ENCODE results near the gene PRDM10. TPM values are rescaled to one million over a fixed set of nuclear protein-coding genes. Genes with fewer than 3 reads are reported as not detected.

PRDM10 gene
- total RNA-seq, 8 experiments from 2014 or later: 4.1 to 12.3 (median 5.3) TPM

DNA sequence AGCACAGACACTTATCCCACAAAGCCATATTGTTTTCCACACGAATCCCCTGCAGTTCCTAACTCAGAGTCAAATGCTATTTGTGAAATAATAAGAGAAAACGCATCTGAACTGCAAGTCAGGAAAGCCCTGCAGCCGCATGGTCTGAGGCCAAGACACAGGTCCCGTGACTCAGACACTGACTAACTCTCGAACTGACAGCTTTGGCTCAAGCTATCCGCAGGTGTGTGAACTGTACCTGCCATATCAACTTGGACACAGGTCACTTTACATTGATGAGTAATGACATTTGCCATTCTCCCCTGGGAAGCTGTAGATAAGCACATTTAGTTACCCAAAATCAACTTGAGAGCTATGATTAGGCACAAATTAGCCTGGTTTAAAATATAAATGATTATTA lies 72.3 kb downstream of the PRDM10 start:
- 58 to 100% (median 82%) methylated on average over 1 to 6 of the region's 6 CpGs; no CpG with 5 or more reads in 2 of the 10 experiments for WGBS, 10 experiments
- in situ Hi-C loops (cut with MboI; ENCODE audit: low pct_unique_long_range_greater_than_20kb in 2 of 9, low sequenced_read_pairs in 9 of 9, unreplicated experiment in 9 of 9): loop anchor here in 3 of 9 experiments (25.0 kb wide), 2 partner anchors 182 to 207 kb away; no protein-coding TSS in a partner anchor

GRCh38 chr11:129929721-129930120 lies 72.9 kb downstream of the PRDM10 start:
- Histone ChIP-seq H3K4me3 (no peak overlapping the region), H3K27ac (no peak overlapping the region), H3K4me1 (replicated peaks in 1 of 2) (no peaks in the 10 kb centered on the region)
- 67 to 100% (median 94%) methylated on average over 1 to 2 of the region's 2 CpGs; no CpG with 5 or more reads in 2 of the 10 experiments for WGBS, 10 experiments
- no peak for ATAC-seq (replicated peaks in 6 of 8)
- in situ Hi-C loops (cut with MboI; ENCODE audit: low pct_unique_long_range_greater_than_20kb in 2 of 9, low sequenced_read_pairs in 9 of 9, unreplicated experiment in 9 of 9): loop anchor here in 5 of 9 experiments (10.0 to 25.0 kb wide), 3 partner anchors 183 to 208 kb away; no protein-coding TSS in a partner anchor

More for the DNA sequence above, 72.3 kb downstream of the PRDM10 start:
- H3K27ac ChIP-seq: no peak overlapping the region
- H3K4me1 ChIP-seq (replicated peaks in 1 of 2): no peaks in the 10 kb centered on the region
- H3K4me3 ChIP-seq: no peak overlapping the region
- no peak for ATAC-seq (replicated peaks in 6 of 8)

GRCh38 chr11:129928923-129929692 lies 73.5 kb downstream of the PRDM10 start:
- 86 to 100% (median 97%) methylated on average over 1 to 3 of the region's 3 CpGs for WGBS, 10 experiments
- ATAC-seq (replicated peaks in 6 of 8): no peak
- H3K4me1 ChIP-seq (replicated peaks in 1 of 2): no peaks in the 10 kb centered on the region
- no peak overlapping the region for H3K4me3 ChIP-seq
- in situ Hi-C loops (cut with MboI; ENCODE audit: low pct_unique_long_range_greater_than_20kb in 2 of 9, low sequenced_read_pairs in 9 of 9, unreplicated experiment in 9 of 9): loop anchor here in 5 of 9 experiments (10.0 to 25.0 kb wide), 3 partner anchors 183 to 208 kb away; no protein-coding TSS in a partner anchor
- H3K27ac ChIP-seq: no peak overlapping the region

GRCh38 chr11:129922674-129923073 lies 80.0 kb downstream of the PRDM10 start:
- Histone ChIP-seq H3K27ac (no peak overlapping the region), H3K4me1 (replicated peaks in 1 of 2) (no peaks in the 10 kb centered on the region), H3K4me3 (no peak overlapping the region)
- WGBS, 10 experiments: 73 to 100% (median 93%) methylated on average over 1 to 5 of the region's 5 CpGs
- ATAC-seq (replicated peaks in 6 of 8): no peak
- in situ Hi-C loops (cut with MboI; ENCODE audit: low pct_unique_long_range_greater_than_20kb in 2 of 9, low sequenced_read_pairs in 9 of 9, unreplicated experiment in 9 of 9): loop anchor here in 5 of 9 experiments (10.0 to 25.0 kb wide), 2 partner anchors 212 to 215 kb away; no protein-coding TSS in a partner anchor

- WGBS, 10 experiments: 84 to 100% (median 95%) methylated on average over 1 to 22 of the region's 22 CpGs
- no peak overlapping the region for H3K27ac ChIP-seq
- in situ Hi-C loops (cut with MboI; ENCODE audit: low pct_unique_long_range_greater_than_20kb in 2 of 9, low sequenced_read_pairs in 9 of 9, unreplicated experiment in 9 of 9): loop anchor here in 3 of 9 experiments (25.0 kb wide), 1 partner anchor 219 kb away; no protein-coding TSS in a partner anchor
- no peak overlapping the region for H3K4me3 ChIP-seq
- H3K4me1 ChIP-seq (replicated peaks in 1 of 2): no peaks in the 10 kb centered on the region
- ATAC-seq (replicated peaks in 6 of 8): no peak
These were observed 84.3 kb downstream of the PRDM10 start for GRCh38 chr11:129918361-129918760.

DNA sequence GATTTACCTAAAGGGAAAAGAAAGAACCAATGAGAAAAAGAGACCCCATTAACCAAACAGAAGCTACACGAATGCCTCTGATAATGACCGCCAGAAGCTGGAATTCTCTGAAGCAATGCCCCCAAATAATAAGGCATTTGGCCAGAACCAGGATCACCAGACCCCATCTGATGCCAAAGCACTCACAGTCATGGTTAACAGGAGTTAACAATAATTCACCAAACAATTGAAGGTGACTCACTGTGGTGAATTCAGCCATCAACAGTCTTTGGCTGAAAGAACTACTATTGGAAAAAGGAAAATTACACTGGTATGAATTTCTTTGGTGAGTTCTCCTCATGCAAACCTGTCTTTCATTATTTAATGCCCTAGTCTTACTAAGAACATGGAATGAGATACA lies 85.4 kb downstream of the PRDM10 start:
- in situ Hi-C loops (cut with MboI; ENCODE audit: low pct_unique_long_range_greater_than_20kb in 2 of 9, low sequenced_read_pairs in 9 of 9, unreplicated experiment in 9 of 9): loop anchor here in 3 of 9 experiments (25.0 kb wide), 1 partner anchor 220 kb away; no protein-coding TSS in a partner anchor
- H3K27ac ChIP-seq: no peak overlapping the region
- no peaks in the 10 kb centered on the region for H3K4me1 ChIP-seq (replicated peaks in 1 of 2)
- no peak overlapping the region for H3K4me3 ChIP-seq
- 60 to 88% (median 86%) methylated on average over 1 to 2 of the region's 2 CpGs; no CpG with 5 or more reads in 5 of the 10 experiments for WGBS, 10 experiments
- ATAC-seq (replicated peaks in 6 of 8): no peak

GRCh38 chr11:129911298-129911697 lies 91.3 kb downstream of the PRDM10 start:
- no peak overlapping the region for H3K4me3 ChIP-seq
- WGBS, 10 experiments: 17 to 100% (median 79%) methylated on average over 1 to 3 of the region's 3 CpGs
- no peak for ATAC-seq (replicated peaks in 6 of 8)
- no peaks in the 10 kb centered on the region for H3K4me1 ChIP-seq (replicated peaks in 1 of 2)
- H3K27ac ChIP-seq: no peak overlapping the region
- in situ Hi-C loops (cut with MboI; ENCODE audit: low pct_unique_long_range_greater_than_20kb in 2 of 9, low sequenced_read_pairs in 9 of 9, unreplicated experiment in 9 of 9): loop anchor here in 3 of 9 experiments (25.0 kb wide), 1 partner anchor 226 kb away; no protein-coding TSS in a partner anchor

DNA sequence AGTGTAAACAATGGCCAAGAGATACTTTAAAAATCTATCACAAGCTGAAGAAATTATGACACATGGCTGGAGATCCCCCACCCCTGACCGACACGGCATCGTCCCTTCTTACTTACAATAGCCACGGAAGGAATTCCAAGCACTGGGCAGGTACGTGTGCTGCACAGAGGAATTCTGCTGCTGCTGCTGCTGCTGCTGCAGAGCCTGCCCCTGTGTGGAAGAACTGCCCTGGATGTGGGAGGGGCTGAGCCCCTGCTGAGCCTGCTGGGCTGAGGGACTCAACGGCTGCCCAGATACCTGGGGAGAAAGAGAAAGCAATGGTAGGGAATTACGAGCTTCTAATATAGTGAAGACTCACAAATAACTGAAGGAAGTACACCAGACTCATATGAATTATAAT lies 92.3 kb downstream of the PRDM10 start:
- H3K27ac ChIP-seq: no peak overlapping the region
- no peak overlapping the region for H3K4me3 ChIP-seq
- WGBS, 10 experiments: 50 to 96% (median 83%) methylated on average over 2 to 7 of the region's 7 CpGs; no CpG with 5 or more reads in 2 of the 10 experiments
- in situ Hi-C loops (cut with MboI; ENCODE audit: low pct_unique_long_range_greater_than_20kb in 2 of 9, low sequenced_read_pairs in 9 of 9, unreplicated experiment in 9 of 9): loop anchor here in 3 of 9 experiments (25.0 kb wide), 1 partner anchor 227 kb away; no protein-coding TSS in a partner anchor
- no peaks in the 10 kb centered on the region for H3K4me1 ChIP-seq (replicated peaks in 1 of 2)
- no peak for ATAC-seq (replicated peaks in 6 of 8)

DNA sequence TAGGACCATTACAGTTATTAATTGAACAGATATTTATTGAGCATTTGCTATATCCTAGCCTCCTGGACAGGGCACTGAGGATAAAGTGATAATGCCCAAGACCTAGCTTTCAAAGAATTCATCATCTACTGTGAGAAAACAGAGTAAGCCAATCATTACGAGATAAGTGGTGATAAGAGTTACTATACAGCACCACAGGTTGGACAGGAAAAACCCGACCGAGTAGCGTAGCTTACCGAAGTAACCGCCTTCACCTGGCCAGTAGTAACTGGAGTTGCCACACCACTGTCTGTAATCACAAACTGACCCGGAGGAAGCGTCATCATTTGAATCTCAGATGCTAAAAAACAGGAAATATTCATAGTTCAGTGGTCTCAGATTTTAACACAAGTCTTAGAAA lies 97.2 kb downstream of the PRDM10 start:
- H3K4me3 ChIP-seq: no peak overlapping the region
- ATAC-seq (replicated peaks in 6 of 8): no peak
- H3K27ac ChIP-seq: no peak overlapping the region
- in situ Hi-C loops (cut with MboI; ENCODE audit: low pct_unique_long_range_greater_than_20kb in 2 of 9, low sequenced_read_pairs in 9 of 9, unreplicated experiment in 9 of 9): loop anchor here in 3 of 9 experiments (25.0 kb wide), 1 partner anchor 232 kb away; no protein-coding TSS in a partner anchor
- H3K4me1 ChIP-seq (replicated peaks in 1 of 2): no peaks in the 10 kb centered on the region
- whole genome bisulfite sequencing, 10 experiments: 83 to 100% (median 93%) methylated on average over 2 to 8 of the region's 8 CpGs; no CpG with 5 or more reads in 3 of the 10 experiments

- ATAC-seq (replicated peaks in 6 of 8): no peak
- peak overlapping the region; percentile 72 to 78 for H3K27ac ChIP-seq
- peak overlapping the region; percentile 55 to 86 (median 73) for H3K4me3 ChIP-seq
- 70 to 100% (median 85%) methylated on average over 3 to 9 of the region's 9 CpGs; no CpG with 5 or more reads in 1 of the 10 experiments for WGBS, 10 experiments
- in situ Hi-C loops (cut with MboI; ENCODE audit: low pct_unique_long_range_greater_than_20kb in 2 of 9, low sequenced_read_pairs in 9 of 9, unreplicated experiment in 9 of 9): no loop called here
- H3K4me1 ChIP-seq (replicated peaks in 1 of 2): peaks cover 4 to 10% of the 10 kb centered on the region in 2 donors
These were observed 106.6 kb downstream of the PRDM10 start for GRCh38 chr11:129896062-129896461.

DNA sequence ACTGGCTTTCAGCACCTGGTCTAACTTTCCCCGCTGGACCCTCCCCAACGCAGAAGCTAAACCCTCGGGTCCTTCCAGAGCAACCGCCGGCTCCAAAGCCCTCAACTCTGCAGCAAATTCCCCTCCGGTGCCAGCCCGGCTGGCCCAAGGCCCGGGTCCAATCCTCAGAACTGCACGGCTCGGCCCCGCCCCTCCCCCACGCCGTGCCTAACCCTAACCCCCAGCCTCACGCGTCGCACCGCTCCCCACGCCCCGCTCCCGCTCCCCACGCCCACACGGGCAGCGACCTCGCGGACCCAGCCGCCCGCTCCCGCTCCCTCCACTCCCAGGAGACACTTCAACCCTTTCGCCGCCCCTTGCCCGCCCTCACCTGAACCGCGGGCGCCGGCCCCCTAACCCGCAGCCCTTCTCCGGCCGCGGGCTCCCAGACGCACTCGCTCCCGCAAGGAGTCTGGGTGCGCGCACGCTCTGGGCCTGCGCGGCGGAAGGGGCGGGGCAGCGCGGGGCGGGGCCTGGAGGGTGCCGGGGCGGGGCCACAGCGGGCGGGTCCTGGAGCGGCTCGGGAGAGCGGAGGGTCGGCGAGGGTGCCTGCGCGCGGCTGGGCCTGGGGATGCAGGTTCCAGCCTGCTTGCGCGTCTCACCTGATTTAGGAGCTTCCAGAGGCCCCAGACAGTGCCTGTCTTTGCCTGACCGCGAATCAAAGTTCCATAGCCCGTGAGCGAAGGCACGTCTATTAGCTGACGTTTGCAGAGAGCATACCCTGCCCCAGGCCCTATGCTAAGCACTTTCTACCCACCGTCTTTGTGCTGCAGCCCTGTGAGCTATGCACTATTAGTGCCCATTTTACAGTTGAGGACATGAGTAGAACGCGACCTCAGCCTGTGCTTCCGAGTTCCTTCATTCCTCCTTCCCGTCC lies 107.3 kb downstream of the PRDM10 start, which contains the start of gene NFRKB:
NFRKB (minus strand) TSS at position 453 of the 916 bp plus-strand sequence. CDS start 2,729 bp downstream, outside the sequence.
- H3K4me3 ChIP-seq: peak within 1 kb of the TSS; percentile 55 to 86 (median 73)
- 0 to 100% (median 23%) methylated on average over 1 to 12 of the region's 77 CpGs; no CpG with 5 or more reads in 3 of the 10 experiments for WGBS, 10 experiments
- H3K4me1 ChIP-seq (replicated peaks in 1 of 2): peaks cover 4 to 10% of the 10 kb centered on the region in 2 donors
- in situ Hi-C loops (cut with MboI; ENCODE audit: low pct_unique_long_range_greater_than_20kb in 2 of 9, low sequenced_read_pairs in 9 of 9, unreplicated experiment in 9 of 9): no loop called here
- peak within 1 kb of the TSS; percentile 72 to 78 for H3K27ac ChIP-seq
- peak; percentile 89 to 97 (median 95) for ATAC-seq (replicated peaks in 6 of 8)
